Measurements from ENCODE around the gene MAGOHB.

GRCh38 chr12:10595881-10596280, 17.5 kb downstream of the MAGOHB start:
- TF ChIP-seq CTCF (conservative IDR thresholded peaks at IDR 0.05; ENCODE audit: low read depth, low read length) (no peak), MAZ (IDR thresholded peaks at IDR 0.05; ENCODE audit: borderline replicate concordance, low read depth, low read length) (no peak), POLR2A (IDR thresholded peaks at IDR 0.05; ENCODE audit: low read depth, low read length) (no peak), SMC3 (IDR thresholded peaks at IDR 0.05; ENCODE audit: low read depth, low read length) (no peak), USF2 (IDR thresholded peaks at IDR 0.05; ENCODE audit: low read depth, low read length) (no peak), ELK1 (IDR thresholded peaks at IDR 0.05; ENCODE audit: borderline replicate concordance, low read depth, low read length) (no peak), RCOR1 (IDR thresholded peaks at IDR 0.05; ENCODE audit: insufficient replicate concordance, low read length) (no peak), RAD21 (IDR thresholded peaks at IDR 0.05; ENCODE audit: low read length) (no peak), MAFK (IDR thresholded peaks at IDR 0.05; ENCODE audit: low read depth, low read length) (no peak), BHLHE40 (IDR thresholded peaks at IDR 0.05; ENCODE audit: low read depth, low read length) (no peak), CEBPB (IDR thresholded peaks at IDR 0.05; ENCODE audit: low read depth, low read length) (no peak)
